WI38 (cell line): ENCODE data around the gene ABCG4.
"Not testable (repeated sequence)": the region's sequence is repeated elsewhere in the genome, so short reads cannot be mapped to it uniquely, and the experiment has no call there.

ENCODE experiments used
- H3K4me3 ChIP-seq: 2 replicates; pipeline ENCODE4 v1.5.1; 2011; ENCODE audit warnings: low read depth, mild to moderate bottlenecking, control low read depth, low read length
- TF ChIP-seq, protein P1 (sequence below): IDR thresholded peaks from 2 replicates; pipeline ENCODE4 v1.5.1; 2012; ENCODE audit warnings: low read depth, mild to moderate bottlenecking, control low read depth, low read length

ABCG4 gene

DNA sequence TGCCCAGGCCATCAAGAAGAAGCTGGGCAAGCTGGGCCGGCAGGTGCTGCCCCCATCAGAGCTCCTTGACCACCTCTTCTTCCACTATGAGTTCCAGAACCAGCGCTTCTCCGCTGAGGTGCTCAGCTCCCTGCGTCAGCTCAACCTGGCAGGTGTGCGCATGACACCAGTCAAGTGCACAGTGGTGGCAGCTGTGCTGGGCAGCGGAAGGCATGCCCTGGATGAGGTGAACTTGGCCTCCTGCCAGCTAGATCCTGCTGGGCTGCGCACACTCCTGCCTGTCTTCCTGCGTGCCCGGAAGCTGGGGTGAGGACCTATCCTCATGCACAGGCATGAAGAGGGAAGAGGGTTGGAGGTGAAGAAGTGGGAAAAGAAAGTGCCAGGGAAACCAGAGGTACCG lies 31.1 kb downstream of the ABCG4 start:
- no peak overlapping the region for H3K4me3 ChIP-seq
- TF ChIP-seq, protein P1, sequence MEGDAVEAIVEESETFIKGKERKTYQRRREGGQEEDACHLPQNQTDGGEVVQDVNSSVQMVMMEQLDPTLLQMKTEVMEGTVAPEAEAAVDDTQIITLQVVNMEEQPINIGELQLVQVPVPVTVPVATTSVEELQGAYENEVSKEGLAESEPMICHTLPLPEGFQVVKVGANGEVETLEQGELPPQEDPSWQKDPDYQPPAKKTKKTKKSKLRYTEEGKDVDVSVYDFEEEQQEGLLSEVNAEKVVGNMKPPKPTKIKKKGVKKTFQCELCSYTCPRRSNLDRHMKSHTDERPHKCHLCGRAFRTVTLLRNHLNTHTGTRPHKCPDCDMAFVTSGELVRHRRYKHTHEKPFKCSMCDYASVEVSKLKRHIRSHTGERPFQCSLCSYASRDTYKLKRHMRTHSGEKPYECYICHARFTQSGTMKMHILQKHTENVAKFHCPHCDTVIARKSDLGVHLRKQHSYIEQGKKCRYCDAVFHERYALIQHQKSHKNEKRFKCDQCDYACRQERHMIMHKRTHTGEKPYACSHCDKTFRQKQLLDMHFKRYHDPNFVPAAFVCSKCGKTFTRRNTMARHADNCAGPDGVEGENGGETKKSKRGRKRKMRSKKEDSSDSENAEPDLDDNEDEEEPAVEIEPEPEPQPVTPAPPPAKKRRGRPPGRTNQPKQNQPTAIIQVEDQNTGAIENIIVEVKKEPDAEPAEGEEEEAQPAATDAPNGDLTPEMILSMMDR: no peak

DNA sequence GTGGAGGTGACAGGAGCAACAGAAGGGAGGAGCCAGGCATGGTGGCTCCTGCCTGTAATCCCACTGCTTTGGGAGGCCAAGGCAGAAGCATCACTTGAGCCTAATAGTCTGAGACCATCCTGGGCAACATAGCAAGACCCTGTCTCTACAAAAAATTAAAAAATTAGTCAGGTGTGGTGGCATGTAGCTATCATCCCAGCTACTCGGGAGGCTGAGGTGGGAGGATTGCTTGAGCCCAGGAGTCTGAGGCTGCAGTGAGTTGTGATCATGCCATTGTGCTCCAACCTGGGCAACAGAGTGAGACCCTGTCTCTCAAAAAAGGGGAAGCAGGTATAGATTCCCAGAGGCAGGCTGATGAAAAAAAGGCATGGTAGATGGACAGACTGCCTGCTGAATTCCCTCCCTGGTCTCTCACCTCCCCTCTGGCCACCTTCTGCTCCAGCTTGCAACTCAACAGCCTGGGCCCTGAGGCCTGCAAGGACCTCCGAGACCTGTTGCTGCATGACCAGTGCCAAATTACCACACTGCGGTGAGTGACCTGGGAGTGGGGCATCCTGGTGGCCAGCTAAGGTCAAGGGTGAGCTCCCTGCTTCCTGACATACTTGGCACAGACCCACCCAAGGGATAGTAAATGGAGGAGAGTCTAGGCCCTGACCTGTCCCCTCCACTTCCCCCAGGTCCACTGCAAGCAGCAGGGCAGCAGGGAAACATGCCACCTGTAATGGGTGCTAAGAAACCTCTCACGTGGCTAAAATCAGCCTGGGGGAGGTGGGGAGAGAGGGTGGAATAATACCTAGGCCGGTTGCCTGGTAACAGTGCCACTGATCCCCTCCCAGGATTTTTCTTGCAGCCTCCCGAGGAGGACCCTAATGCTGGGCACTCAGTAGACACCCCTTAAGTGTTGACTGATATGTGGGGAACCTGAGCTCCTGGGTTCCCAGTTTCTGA lies 32.2 kb downstream of the ABCG4 start:
- TF ChIP-seq, protein P1: no peak
- H3K4me3 ChIP-seq: no peak overlapping the region

DNA sequence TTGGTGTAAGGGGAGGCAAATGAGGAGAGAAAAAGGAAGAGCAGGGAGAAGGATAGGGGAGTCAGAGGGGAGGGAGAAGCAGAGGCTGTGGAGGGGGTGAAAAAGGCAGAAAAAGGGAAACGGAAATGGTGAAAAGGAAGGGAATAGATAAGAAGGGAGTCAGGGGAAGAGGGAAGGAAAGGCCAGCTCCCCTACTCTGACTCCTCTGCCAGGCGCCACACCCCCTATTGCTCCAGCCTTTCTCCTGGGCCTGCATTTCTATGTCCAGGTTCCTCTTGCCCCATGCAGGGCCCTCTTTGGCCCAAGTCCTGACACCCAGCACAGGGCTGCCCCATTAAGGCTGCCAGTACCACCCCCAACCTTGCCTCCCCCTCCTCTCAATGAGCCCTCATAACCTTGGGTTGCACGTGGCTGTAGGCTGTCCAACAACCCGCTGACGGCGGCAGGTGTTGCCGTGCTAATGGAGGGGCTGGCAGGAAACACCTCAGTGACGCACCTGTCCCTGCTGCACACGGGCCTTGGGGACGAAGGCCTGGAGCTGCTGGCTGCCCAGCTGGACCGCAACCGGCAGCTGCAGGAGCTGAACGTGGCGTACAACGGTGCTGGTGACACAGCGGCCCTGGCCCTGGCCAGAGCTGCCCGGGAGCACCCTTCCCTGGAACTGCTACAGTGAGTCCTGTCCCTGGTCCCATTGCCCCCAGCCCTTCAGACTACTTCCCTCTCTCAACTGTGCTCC lies 33.0 kb downstream of the ABCG4 start:
- no peak overlapping the region for H3K4me3 ChIP-seq
- TF ChIP-seq, protein P1: no peak

DNA sequence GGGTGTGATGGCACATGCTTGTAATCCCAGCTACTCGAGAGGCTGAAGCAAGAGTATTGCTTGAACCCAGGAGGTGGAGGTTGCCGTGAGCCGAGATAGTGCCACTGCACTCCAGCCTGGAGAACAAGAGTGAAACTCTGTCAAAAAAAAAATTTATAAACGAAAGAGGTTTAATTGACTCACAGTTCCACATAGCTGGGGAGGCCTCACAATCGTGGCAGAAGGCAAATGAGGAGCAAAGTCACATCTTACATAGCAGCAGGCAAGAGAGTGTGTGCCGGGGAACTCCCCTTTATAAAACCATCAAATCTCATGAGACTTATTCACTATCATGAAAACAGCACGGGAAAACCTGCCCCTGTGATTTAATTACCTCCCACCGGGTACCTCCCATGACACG lies 35.5 kb downstream of the ABCG4 start:
- not testable (repeated sequence) for H3K4me3 ChIP-seq

DNA sequence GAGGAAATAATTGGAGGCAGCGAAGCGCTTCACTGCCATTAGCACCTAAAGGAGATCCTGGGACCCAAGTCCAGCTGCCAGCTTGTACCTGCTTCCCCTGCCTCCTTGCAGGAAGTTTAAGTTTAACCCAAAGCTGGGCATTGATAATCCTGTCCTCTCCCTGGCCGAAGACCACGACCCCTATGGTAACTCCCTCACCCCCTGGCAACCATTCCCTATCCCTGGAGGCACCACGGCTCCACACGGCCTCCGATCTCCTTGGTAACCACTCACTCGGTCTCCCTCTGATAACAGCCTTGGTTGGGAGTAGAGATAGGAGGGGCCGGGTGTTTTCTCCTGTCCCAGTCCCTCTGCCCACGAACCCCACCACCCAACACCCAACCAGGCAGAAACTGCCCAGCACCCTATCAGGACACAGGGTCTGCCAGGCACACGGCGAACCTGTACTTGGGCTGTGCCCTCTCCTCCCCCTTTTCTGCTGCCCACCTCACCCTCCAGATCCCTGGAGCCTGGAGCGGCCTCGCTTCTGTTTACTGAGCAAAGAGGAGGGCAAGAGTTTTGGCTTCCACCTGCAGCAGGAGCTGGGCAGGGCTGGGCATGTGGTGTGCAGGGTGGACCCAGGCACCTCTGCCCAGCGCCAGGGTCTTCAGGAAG lies 37.3 kb downstream of the ABCG4 start:
- TF ChIP-seq, protein P1: no peak
- H3K4me3 ChIP-seq: no peak overlapping the region

DNA sequence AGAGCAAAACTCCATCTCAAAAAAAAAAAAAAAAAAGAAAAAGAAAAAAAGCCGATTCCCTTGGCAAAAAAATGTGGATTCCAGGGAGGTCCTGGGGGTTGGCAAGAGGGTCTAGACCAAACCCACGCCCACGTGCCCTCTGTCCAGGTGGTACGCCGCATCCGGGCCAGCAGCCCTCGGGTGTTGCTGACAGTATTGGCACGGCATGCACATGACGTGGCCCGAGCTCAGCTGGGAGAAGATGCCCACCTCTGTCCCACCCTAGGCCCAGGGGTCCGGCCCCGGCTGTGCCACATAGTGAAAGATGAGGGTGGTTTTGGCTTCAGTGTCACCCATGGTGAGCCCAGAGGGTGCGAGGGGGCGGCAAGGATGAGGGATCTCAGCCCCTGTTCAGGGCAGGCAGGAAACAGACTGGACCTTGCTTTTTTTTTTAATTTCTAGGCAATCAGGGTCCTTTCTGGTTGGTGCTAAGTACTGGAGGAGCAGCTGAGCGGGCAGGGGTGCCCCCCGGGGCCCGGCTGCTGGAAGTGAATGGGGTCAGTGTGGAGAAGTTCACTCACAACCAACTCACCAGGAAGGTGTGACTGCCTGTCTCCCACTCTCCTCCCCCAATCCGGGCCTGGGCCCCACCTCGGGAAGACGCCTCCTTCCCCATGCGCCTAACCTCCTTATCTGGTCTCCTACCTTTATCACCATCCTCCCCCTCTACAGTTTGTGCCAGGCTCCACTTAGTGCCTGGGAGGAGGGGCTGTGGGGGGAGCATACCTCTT lies 38.5 kb downstream of the ABCG4 start:
- TF ChIP-seq, protein P1: no peak

DNA sequence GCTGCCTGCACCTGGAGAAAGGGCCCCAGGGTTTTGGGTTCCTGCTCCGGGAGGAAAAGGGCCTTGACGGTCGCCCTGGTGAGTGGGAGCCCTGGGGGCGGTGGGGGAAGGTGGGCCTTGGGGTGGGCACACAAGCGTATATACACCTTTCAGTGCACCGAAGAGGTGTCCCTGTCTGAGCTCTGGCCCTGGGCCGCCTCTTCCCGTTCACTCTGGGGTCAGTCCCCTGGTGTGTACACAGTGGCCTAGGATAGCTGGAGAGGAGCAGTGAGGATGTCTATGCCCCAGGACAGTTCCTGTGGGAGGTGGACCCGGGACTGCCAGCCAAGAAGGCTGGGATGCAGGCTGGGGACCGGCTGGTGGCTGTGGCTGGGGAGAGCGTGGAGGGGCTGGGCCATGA lies 39.2 kb downstream of the ABCG4 start:
- H3K4me3 ChIP-seq: no peak overlapping the region

More for the DNA sequence above, 38.5 kb downstream of the ABCG4 start:
- no peak overlapping the region for H3K4me3 ChIP-seq

More for the DNA sequence above, 39.2 kb downstream of the ABCG4 start:
- TF ChIP-seq, protein P1: no peak
